Neural cell (in vitro differentiated cells): Measurements from ENCODE around the gene UTP14C. TPM values are rescaled to one million over a fixed set of nuclear protein-coding genes. Genes with fewer than 3 reads are reported as not detected.
"Not testable (repeated sequence)": the region's sequence is repeated elsewhere in the genome, so short reads cannot be mapped to it uniquely, and the experiment has no call there.

Experiments used
- H2AFZ ChIP-seq: fragments of 200-600, 300-800 bp; sonication (generic), shearing (Covaris generic); 2 replicates; pipeline ENCODE4 v1.6.0; 2014; ENCODE audit warnings: low read depth, mild to moderate bottlenecking, antibody characterized with exemption, low read length, moderate library complexity
- H3F3A ChIP-seq: fragments of 200-600 bp; shearing (Covaris generic); 2 replicates; pipeline ENCODE4 v1.6.1; 2016; ENCODE audit warnings: mild to moderate bottlenecking, moderate library complexity, mixed read lengths, antibody characterized with exemption, low read length; ENCODE audit not compliant: insufficient read depth, poor library complexity, severe bottlenecking
- H3K27ac ChIP-seq: fragments of 200-600, 300-800 bp; sonication (generic), shearing (Covaris generic); 2 replicates; pipeline ENCODE4 v1.5.1; 2014; ENCODE audit warnings: mild to moderate bottlenecking, low read length, moderate library complexity
- H3K27me3 ChIP-seq: fragments of 300-800, 200-600 bp; sonication (generic), shearing (Covaris generic); 2 replicates; pipeline ENCODE4 v1.6.0; 2014; ENCODE audit warnings: mild to moderate bottlenecking, low read depth, low read length, moderate library complexity; ENCODE audit not compliant: insufficient read depth
- H3K36me3 ChIP-seq: fragments of 300-800, 200-600 bp; sonication (generic), shearing (Covaris generic); 2 replicates; pipeline ENCODE4 v1.5.1; 2014; ENCODE audit warnings: mild to moderate bottlenecking, antibody characterized with exemption, low read length, moderate library complexity; ENCODE audit not compliant: insufficient read depth
- H3K4me2 ChIP-seq: fragments of 300-800, 200-600 bp; sonication (generic), shearing (Covaris generic); 2 replicates; pipeline ENCODE4 v1.6.0; 2014; ENCODE audit warnings: mild to moderate bottlenecking, low read length
- H3K4me3 ChIP-seq: fragments of 300-800, 200-600 bp; sonication (generic), shearing (Covaris generic); 2 replicates; pipeline ENCODE4 v1.5.1; 2014; ENCODE audit warnings: mild to moderate bottlenecking, low read length, moderate library complexity
- H3K79me2 ChIP-seq: fragments of 200-600 bp; shearing (Covaris generic); replicated peaks from 2 replicates; pipeline ENCODE4 v1.6.0; 2014; ENCODE audit warnings: mild to moderate bottlenecking, low read length, moderate library complexity; ENCODE audit not compliant: insufficient read depth
- H3K9ac ChIP-seq: fragments of 300-800, 200-600 bp; sonication (generic), shearing (Covaris generic); 2 replicates; pipeline ENCODE4 v1.6.1; 2016; ENCODE audit warnings: mild to moderate bottlenecking, low read length, mixed read lengths
- H3K9me2 ChIP-seq: fragments of 200-600 bp; shearing (Covaris generic); 2 replicates; pipeline ENCODE4 v1.6.1; 2016; ENCODE audit warnings: mild to moderate bottlenecking, low read length, mixed read lengths; ENCODE audit not compliant: insufficient read depth
- H3K9me3 ChIP-seq: fragments of 200-600, 300-800 bp; sonication (generic), shearing (Covaris generic); 2 replicates; pipeline ENCODE4 v1.6.1; 2016; ENCODE audit warnings: mild to moderate bottlenecking, mixed run types, low read length, moderate library complexity, mixed read lengths
- H4K20me1 ChIP-seq: fragments of 200-600 bp; shearing (Covaris generic); 2 replicates; pipeline ENCODE4 v1.6.1; 2016; ENCODE audit warnings: mild to moderate bottlenecking, mixed run types; ENCODE audit not compliant: insufficient read depth
- EP300 ChIP-seq: fragments of 450-650 bp; conservative IDR thresholded peaks from 2 replicates; pipeline ENCODE4 v1.6.1; 2014; ENCODE audit warnings: antibody characterized with exemption, mild to moderate bottlenecking, moderate library complexity; ENCODE audit not compliant: poor library complexity, severe bottlenecking
- EZH2 ChIP-seq: fragments of 200-600, 300-800 bp; shearing (Covaris generic), sonication (generic); IDR thresholded peaks from 2 replicates; pipeline ENCODE4 v1.6.1; 2014; ENCODE audit warnings: antibody characterized with exemption, low read length, borderline replicate concordance, mild to moderate bottlenecking; ENCODE audit not compliant: insufficient read depth, poor library complexity, severe bottlenecking
- MXI1 ChIP-seq: fragments of 450-650 bp; conservative IDR thresholded peaks from 2 replicates; pipeline ENCODE4 v1.6.1; 2014; ENCODE audit warnings: antibody characterized with exemption, mild to moderate bottlenecking; ENCODE audit not compliant: poor library complexity, severe bottlenecking
- POLR2AphosphoS5 ChIP-seq: IDR thresholded peaks from 2 replicates; pipeline ENCODE4 v1.6.1; 2012
- RAD21 ChIP-seq: fragments of 450-650 bp; conservative IDR thresholded peaks from 2 replicates; pipeline ENCODE4 v1.6.1; 2014; ENCODE audit warnings: antibody characterized with exemption, mild to moderate bottlenecking, moderate library complexity
- SMC3 ChIP-seq: fragments of 450-650 bp; conservative IDR thresholded peaks from 2 replicates; pipeline ENCODE4 v1.6.1; 2014; ENCODE audit warnings: antibody characterized with exemption, mild to moderate bottlenecking, moderate library complexity; ENCODE audit not compliant: poor library complexity
- TAF1 ChIP-seq: IDR thresholded peaks from 2 replicates; pipeline ENCODE4 v1.6.1; 2012; ENCODE audit warnings: low read depth
- polyA plus RNA-seq: library from polyadenylated mRNA; depleted of rRNA; stranded (reverse); fragments of >200 nt; gene quantifications from 2 replicates; pipeline ENCODE4 v1.2.3, GENCODE V29; 2014
- TF ChIP-seq, protein P1 (sequence below): IDR thresholded peaks from 2 replicates; pipeline ENCODE4 v1.6.1; 2012; ENCODE audit warnings: borderline replicate concordance
- TF ChIP-seq, protein P2 (sequence below): fragments of 450-650 bp; IDR thresholded peaks from 2 replicates; pipeline ENCODE4 v1.5.1; 2014; ENCODE audit warnings: antibody characterized with exemption, mild to moderate bottlenecking, moderate library complexity; ENCODE audit not compliant: poor library complexity, severe bottlenecking

The UTP14C gene
- polyA plus RNA-seq, 1 donor from 2014 or later: 16.3 TPM

DNA sequence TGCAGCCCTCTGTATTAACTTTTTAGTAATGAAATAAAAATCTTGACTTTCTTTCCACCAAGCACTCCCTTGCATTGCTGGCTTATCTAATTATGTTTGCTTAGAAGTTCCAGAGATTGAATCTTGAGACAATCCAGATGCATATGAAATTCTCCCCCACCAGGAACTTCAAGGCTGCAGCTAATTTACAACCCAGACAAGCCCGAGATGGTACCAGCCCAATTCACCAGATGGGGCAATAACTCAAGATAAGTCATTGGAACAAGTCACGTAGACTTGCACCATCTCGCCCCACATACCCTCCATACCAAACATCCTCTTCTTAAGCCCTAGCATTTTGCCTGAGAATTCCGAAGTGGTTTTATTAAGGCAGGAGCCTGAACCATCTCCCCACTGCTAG lies 29.0 kb downstream of the UTP14C start:
- Histone ChIP-seq H3K4me2 (no peak overlapping the region), H3K36me3 (no peaks in the 10 kb centered on the region), H3K27me3 (no peaks in the 10 kb centered on the region), H3K27ac (no peak overlapping the region), H3K9me3 (no peaks in the 10 kb centered on the region), H3K79me2 (no peaks in the 10 kb centered on the region), H4K20me1 (no peaks in the 10 kb centered on the region), H3K9ac (no peak overlapping the region), H3F3A (no peaks in the 10 kb centered on the region), H3K9me2 (no peaks in the 10 kb centered on the region), H2AFZ (no peak overlapping the region), H3K4me3 (no peak overlapping the region)
- TF ChIP-seq SMC3 (no peak), TAF1 (no peak), EZH2 (no peak)
- TF ChIP-seq, protein P1, sequence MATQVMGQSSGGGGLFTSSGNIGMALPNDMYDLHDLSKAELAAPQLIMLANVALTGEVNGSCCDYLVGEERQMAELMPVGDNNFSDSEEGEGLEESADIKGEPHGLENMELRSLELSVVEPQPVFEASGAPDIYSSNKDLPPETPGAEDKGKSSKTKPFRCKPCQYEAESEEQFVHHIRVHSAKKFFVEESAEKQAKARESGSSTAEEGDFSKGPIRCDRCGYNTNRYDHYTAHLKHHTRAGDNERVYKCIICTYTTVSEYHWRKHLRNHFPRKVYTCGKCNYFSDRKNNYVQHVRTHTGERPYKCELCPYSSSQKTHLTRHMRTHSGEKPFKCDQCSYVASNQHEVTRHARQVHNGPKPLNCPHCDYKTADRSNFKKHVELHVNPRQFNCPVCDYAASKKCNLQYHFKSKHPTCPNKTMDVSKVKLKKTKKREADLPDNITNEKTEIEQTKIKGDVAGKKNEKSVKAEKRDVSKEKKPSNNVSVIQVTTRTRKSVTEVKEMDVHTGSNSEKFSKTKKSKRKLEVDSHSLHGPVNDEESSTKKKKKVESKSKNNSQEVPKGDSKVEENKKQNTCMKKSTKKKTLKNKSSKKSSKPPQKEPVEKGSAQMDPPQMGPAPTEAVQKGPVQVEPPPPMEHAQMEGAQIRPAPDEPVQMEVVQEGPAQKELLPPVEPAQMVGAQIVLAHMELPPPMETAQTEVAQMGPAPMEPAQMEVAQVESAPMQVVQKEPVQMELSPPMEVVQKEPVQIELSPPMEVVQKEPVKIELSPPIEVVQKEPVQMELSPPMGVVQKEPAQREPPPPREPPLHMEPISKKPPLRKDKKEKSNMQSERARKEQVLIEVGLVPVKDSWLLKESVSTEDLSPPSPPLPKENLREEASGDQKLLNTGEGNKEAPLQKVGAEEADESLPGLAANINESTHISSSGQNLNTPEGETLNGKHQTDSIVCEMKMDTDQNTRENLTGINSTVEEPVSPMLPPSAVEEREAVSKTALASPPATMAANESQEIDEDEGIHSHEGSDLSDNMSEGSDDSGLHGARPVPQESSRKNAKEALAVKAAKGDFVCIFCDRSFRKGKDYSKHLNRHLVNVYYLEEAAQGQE: no peak
- TF ChIP-seq, protein P2, sequence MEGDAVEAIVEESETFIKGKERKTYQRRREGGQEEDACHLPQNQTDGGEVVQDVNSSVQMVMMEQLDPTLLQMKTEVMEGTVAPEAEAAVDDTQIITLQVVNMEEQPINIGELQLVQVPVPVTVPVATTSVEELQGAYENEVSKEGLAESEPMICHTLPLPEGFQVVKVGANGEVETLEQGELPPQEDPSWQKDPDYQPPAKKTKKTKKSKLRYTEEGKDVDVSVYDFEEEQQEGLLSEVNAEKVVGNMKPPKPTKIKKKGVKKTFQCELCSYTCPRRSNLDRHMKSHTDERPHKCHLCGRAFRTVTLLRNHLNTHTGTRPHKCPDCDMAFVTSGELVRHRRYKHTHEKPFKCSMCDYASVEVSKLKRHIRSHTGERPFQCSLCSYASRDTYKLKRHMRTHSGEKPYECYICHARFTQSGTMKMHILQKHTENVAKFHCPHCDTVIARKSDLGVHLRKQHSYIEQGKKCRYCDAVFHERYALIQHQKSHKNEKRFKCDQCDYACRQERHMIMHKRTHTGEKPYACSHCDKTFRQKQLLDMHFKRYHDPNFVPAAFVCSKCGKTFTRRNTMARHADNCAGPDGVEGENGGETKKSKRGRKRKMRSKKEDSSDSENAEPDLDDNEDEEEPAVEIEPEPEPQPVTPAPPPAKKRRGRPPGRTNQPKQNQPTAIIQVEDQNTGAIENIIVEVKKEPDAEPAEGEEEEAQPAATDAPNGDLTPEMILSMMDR: no peak

DNA sequence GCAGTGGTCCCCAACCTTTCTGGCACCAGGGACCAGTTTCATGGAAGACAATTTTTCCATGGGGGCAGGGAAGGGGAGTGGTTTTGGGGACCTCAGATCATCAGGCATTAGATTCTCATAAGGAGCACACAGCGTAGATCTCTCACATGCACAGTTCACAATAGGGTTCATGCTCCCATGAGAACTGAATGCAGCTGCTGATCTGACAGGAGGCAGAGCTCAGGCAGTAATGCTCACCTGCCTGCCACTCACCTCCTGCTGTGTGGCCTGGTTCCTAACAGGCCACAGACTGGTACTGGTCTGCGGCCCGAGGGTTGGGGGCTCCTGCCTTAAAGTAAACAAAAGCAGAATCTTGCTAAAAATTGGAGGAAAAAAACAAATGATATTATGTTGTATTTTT lies 36.6 kb downstream of the UTP14C start:
- not testable (repeated sequence) for H3K9me3 ChIP-seq, H3K9me2 ChIP-seq, H3K27me3 ChIP-seq, H3K79me2 ChIP-seq, H4K20me1 ChIP-seq, H3K9ac ChIP-seq, H3K4me3 ChIP-seq, H3K36me3 ChIP-seq, H3K4me2 ChIP-seq, H2AFZ ChIP-seq, H3F3A ChIP-seq, H3K27ac ChIP-seq

DNA sequence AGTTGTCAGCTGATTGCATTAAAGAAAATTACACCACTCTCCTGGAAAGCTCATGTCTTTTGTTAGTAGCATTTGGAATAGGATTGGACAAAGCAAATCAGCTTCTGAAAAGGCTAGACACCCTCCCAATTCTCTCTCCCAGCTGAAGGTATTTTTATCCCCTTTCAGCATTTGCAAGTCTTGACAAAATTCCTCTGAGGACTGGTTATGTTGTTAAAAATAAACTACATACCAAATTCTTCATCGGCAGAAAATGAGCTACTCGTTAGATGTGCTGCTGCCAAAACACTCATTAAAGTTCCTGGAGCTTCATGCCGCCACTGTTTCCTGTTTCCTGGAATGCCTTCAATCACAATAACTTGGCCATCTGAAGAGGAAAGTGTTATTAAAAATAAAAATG lies 37.1 kb downstream of the UTP14C start:
- Histone ChIP-seq H3F3A (no peaks in the 10 kb centered on the region), H2AFZ (no peak overlapping the region), H3K27me3 (no peaks in the 10 kb centered on the region), H3K27ac (no peak overlapping the region), H3K9ac (no peak overlapping the region), H4K20me1 (no peaks in the 10 kb centered on the region), H3K4me3 (no peak overlapping the region), H3K9me3 (peaks cover 5% of the 10 kb centered on the region), H3K36me3 (no peaks in the 10 kb centered on the region), H3K9me2 (no peaks in the 10 kb centered on the region), H3K4me2 (no peak overlapping the region), H3K79me2 (no peaks in the 10 kb centered on the region)
- no peak for TF ChIP-seq RAD21
- TF ChIP-seq, protein P1: no peak
- TF ChIP-seq POLR2AphosphoS5: no peak
- no peak for TF ChIP-seq TAF1
- no peak for TF ChIP-seq MXI1
- TF ChIP-seq EZH2: no peak
- no peak for TF ChIP-seq SMC3
- TF ChIP-seq EP300: no peak
